Karpas-422 (cell line): ENCODE results near the gene ENTPD6. TPM values are rescaled to one million over a fixed set of nuclear protein-coding genes. Genes with fewer than 3 reads are reported as not detected.

Experiments used
- DNase-seq: peaks from one replicate; pipeline ENCODE4 v3.0.0-alpha.2; 2015
- H2AFZ ChIP-seq: fragments of 200-600 bp; sonication (generic); 2 replicates; pipeline ENCODE4 v1.6.1; 2014; ENCODE audit warnings: antibody characterized with exemption, low read length, mixed read lengths
- H3K27ac ChIP-seq: fragments of 200-600 bp; sonication (generic); 2 replicates; pipeline ENCODE4 v1.5.1; 2014; ENCODE audit warnings: mild to moderate bottlenecking, low read length, moderate library complexity
- H3K27me3 ChIP-seq: fragments of 200-600 bp; sonication (generic); 2 replicates; pipeline ENCODE4 v1.6.1; 2014; ENCODE audit warnings: low read length, mixed read lengths
- H3K36me3 ChIP-seq: fragments of 200-600 bp; sonication (generic); 2 replicates; pipeline ENCODE4 v1.6.1; 2014; ENCODE audit warnings: low read length, mixed read lengths; ENCODE audit not compliant: insufficient read depth
- H3K4me1 ChIP-seq: fragments of 200-600 bp; sonication (generic); 2 replicates; pipeline ENCODE4 v1.6.1; 2014; ENCODE audit warnings: mild to moderate bottlenecking, low read length, mixed read lengths
- H3K4me2 ChIP-seq: fragments of 200-600 bp; sonication (generic); 2 replicates; pipeline ENCODE4 v1.6.1; 2014; ENCODE audit warnings: low read length, low read depth, mild to moderate bottlenecking; ENCODE audit not compliant: poor library complexity, severe bottlenecking
- H3K4me3 ChIP-seq: fragments of 200-600 bp; sonication (generic); 2 replicates; pipeline ENCODE4 v1.5.1; 2014; ENCODE audit warnings: mild to moderate bottlenecking, antibody characterized with exemption, low read length, mixed read lengths
- H3K79me2 ChIP-seq: fragments of 200-600 bp; sonication (generic); 2 replicates; pipeline ENCODE4 v1.6.1; 2014; ENCODE audit warnings: mild to moderate bottlenecking, low read length, mixed read lengths
- H3K9ac ChIP-seq: fragments of 200-600 bp; sonication (generic); 2 replicates; pipeline ENCODE4 v1.6.0; 2014; ENCODE audit warnings: low read length
- H3K9me2 ChIP-seq: fragments of 200-600 bp; sonication (generic), shearing (Covaris generic); replicated peaks from 2 replicates; pipeline ENCODE4 v1.6.0; 2014; ENCODE audit warnings: mild to moderate bottlenecking, low read length, moderate library complexity; ENCODE audit not compliant: insufficient read depth
- H3K9me3 ChIP-seq: fragments of 300-700, 200-600 bp; sonication (generic); 2 replicates; pipeline ENCODE4 v1.6.1; 2014; ENCODE audit warnings: low read length, mixed read lengths
- H4K20me1 ChIP-seq: fragments of 200-600 bp; sonication (generic); 2 replicates; pipeline ENCODE4 v1.6.1; 2014; ENCODE audit warnings: mild to moderate bottlenecking, antibody characterized with exemption, low read length, low read depth; ENCODE audit not compliant: insufficient read depth
- total RNA-seq: library from RNA; depleted of rRNA; stranded (reverse); fragments of >200 nt; shearing (Covaris generic); gene quantifications from 2 replicates; pipeline ENCODE4 v1.2.3, GENCODE V29; 2014; ENCODE audit warnings: low replicate concordance

The ENTPD6 gene
- total RNA-seq, 1 experiment from 2014 or later, result 100 TPM

DNA sequence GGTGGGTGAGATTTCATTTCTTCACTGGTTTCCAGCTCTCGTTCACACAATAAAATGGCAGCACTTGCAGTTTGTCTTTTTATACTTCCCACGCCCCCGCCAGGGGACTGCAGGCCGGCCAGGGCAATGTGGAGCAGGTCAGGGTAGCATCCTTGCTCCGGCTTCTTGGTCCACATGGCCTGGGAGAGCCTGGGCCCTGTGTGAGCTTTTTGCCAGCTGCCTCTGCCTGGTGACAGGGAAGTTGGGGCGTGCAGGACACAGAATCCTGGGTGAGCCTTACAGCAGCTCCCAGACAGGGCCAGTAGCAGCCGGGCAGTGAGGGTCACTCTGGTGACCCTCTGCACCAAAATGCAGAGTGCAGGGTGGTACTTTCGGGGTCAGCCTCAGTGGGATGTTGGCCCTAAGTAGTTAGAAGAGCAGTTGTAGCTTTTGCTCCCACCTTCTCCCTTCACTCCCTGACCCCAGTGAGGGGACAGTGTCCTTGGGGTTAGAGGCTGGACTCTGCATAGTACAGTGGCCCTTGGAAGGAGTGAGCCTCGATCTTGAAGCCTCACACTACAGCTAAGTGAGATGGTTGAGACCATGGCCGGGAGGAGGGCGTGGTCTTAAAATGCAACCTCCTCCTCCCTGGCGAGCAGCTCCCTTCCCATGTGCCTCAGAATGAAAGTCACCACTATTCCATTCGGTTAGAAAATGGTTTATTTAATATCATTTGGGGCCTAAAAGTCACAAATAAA, 76.1 kb downstream of the ENTPD6 start:
- H3K9ac ChIP-seq, result no peak overlapping the region
- H3K27ac ChIP-seq, result no peak overlapping the region
- no peaks in the 10 kb centered on the region for H3K9me3 ChIP-seq
- no peak for DNase-seq
- no peaks in the 10 kb centered on the region for H3K9me2 ChIP-seq
- H3K27me3 ChIP-seq, result no peaks in the 10 kb centered on the region
- H3K4me1 ChIP-seq, result no peaks in the 10 kb centered on the region; the same call in 1 of the 2 replicates
- H3K4me2 ChIP-seq, result no peak overlapping the region
- peaks cover 56% of the 10 kb centered on the region for H3K79me2 ChIP-seq
- no peak overlapping the region for H2AFZ ChIP-seq
- H3K4me3 ChIP-seq, result no peak overlapping the region
- peaks cover 47% of the 10 kb centered on the region for H4K20me1 ChIP-seq
- H3K36me3 ChIP-seq, result peaks cover 61% of the 10 kb centered on the region

DNA sequence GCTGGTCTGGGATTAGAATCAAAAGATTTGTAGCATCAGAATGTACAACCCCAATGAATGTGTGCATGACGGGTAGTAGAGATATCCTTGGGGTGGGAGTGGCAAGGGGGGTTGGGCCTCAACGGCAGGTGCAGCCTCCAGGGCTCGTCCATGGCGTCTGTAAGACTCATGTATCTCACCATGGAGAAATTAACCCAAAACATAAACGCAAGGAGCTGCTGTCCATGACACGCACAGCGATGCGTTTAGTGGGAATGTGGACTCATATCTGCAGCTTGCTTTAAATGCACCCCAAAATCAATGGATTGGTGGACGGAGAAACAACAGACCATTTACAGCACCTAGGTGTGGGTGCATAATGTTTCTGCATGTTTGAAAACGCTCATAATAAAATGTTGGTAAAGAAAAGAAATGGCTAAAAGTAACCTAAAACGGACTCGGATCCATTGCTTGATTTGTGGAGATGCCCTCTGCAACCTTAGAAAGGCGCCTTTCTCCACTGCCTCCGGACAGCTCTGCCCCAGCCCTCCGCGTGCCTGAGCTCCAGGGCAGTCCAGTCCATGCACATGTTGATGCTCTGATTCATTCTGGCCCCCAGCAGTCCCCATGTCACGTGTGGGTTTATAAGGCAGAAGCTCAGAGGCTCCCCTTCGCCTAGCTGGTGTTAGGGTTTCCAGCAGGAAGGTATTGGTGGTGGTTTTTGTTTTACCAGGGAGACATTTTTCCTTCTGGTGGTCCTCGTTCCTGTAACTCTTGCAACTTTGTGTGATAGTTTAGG, 76.9 kb downstream of the ENTPD6 start:
- no peak overlapping the region for H3K4me2 ChIP-seq
- H3K79me2 ChIP-seq, result peaks cover 48% of the 10 kb centered on the region
- H3K36me3 ChIP-seq, result peaks cover 58% of the 10 kb centered on the region
- H3K4me3 ChIP-seq, result no peak overlapping the region
- H4K20me1 ChIP-seq, result peaks cover 53% of the 10 kb centered on the region
- H3K27ac ChIP-seq, result no peak overlapping the region
- H2AFZ ChIP-seq, result no peak overlapping the region
- H3K4me1 ChIP-seq, result no peaks in the 10 kb centered on the region
- no peak for DNase-seq
- H3K9me2 ChIP-seq, result no peaks in the 10 kb centered on the region
- H3K27me3 ChIP-seq, result no peaks in the 10 kb centered on the region
- H3K9ac ChIP-seq, result no peak overlapping the region
- H3K9me3 ChIP-seq, result no peaks in the 10 kb centered on the region

DNA sequence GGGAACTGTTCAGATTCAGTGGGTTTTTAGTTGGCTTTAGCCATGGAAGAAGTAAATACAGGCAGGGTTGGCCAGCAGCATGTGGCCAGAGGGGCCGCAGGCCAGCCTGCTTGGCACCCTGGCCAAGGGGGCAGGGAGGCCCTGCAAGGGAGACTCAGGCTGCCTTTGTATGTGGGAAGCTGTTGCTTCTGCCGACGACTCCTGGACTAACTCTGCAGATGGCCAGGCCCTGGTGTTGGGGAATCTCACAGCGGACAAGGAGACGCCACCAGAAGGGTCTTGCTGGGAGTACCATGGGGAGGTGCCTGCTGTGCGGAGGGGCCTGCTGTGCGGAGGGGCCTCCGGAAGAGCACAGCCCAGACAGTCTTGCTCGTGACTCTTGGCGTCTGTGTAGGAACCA, 77.5 kb downstream of the ENTPD6 start:
- no peak for DNase-seq
- Histone ChIP-seq H2AFZ (no peak overlapping the region), H3K36me3 (peaks cover 63% of the 10 kb centered on the region)

DNA sequence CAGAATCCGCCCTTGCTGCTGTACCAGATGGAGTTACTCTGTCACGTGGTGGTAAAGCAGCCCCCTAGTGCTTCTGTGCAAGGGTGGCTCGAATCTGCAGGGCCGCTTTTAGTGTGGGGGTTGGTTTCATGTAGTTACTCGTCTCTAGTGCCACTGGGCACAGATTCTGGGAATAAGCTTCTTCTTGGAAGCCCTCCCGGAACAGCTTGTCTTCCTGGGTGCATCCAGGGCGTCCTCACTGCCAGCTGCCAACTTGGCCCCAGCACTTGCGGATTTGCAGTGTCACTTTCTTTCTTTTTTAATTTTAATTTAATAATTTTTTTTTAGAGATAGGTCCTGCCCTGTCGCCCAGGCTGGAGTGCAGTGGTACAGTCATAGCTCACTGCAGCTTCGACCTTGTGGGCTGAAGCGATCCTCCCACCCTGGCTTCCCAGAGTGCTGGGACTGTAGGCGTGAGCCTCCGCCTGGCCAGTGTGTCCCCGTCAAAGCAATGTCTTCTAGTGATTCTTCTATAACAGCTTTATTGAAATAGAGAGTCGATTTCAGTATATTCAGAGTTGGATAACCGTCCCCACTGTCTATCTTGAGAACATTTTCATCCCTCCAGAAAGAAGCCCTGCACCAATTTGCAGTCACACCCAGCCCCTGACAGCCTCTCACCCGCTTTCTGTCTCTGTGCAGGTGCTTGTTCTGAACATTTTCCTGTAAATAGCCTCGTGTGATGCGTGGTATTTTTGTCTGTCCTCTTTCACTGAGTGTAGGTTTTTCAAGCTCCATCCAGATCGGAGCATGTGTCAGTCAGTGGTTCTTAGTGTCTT, 78.2 kb downstream of the ENTPD6 start:
- no peak overlapping the region for H3K27ac ChIP-seq
- H4K20me1 ChIP-seq, result peaks cover 58% of the 10 kb centered on the region
- H3K79me2 ChIP-seq, result peaks cover 38% of the 10 kb centered on the region
- no peaks in the 10 kb centered on the region for H3K27me3 ChIP-seq
- H3K9me3 ChIP-seq, result no peaks in the 10 kb centered on the region
- no peak for DNase-seq
- no peaks in the 10 kb centered on the region for H3K4me1 ChIP-seq
- no peak overlapping the region for H2AFZ ChIP-seq
- no peak overlapping the region for H3K4me2 ChIP-seq
- H3K4me3 ChIP-seq, result no peak overlapping the region
- no peaks in the 10 kb centered on the region for H3K9me2 ChIP-seq
- no peak overlapping the region for H3K9ac ChIP-seq
- peaks cover 59% of the 10 kb centered on the region for H3K36me3 ChIP-seq

More for the DNA sequence above, 77.5 kb downstream of the ENTPD6 start:
- Histone ChIP-seq H3K27me3 (no peaks in the 10 kb centered on the region), H3K9me3 (no peaks in the 10 kb centered on the region), H3K4me3 (no peak overlapping the region), H3K4me1 (no peaks in the 10 kb centered on the region), H3K79me2 (peaks cover 44% of the 10 kb centered on the region), H3K27ac (no peak overlapping the region), H4K20me1 (peaks cover 57% of the 10 kb centered on the region), H3K9me2 (no peaks in the 10 kb centered on the region), H3K4me2 (no peak overlapping the region), H3K9ac (no peak overlapping the region)

DNA sequence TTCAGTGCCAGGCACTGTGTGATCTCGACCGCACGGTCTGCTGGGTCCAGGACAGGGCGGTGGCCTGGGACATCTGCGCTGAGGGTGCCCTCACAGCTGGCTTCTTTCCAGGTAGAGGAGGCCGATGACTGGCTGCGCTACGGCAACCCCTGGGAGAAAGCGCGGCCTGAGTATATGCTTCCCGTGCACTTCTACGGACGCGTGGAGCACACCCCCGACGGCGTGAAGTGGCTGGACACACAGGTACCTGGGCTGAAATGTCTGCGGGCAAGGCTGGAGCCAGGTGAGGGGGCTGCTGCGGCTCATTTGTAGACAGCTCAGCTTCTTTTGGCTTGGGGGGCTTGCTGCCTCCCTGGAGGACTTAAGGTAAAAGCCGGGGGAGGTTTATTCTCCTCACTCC, 79.0 kb downstream of the ENTPD6 start:
- no peaks in the 10 kb centered on the region for H3K9me3 ChIP-seq
- H3K36me3 ChIP-seq, result peaks cover 53% of the 10 kb centered on the region
- no peak for DNase-seq
- peaks cover 52% of the 10 kb centered on the region for H4K20me1 ChIP-seq
- no peaks in the 10 kb centered on the region for H3K9me2 ChIP-seq
- no peaks in the 10 kb centered on the region for H3K4me1 ChIP-seq
- no peak overlapping the region for H3K9ac ChIP-seq
- H3K27me3 ChIP-seq, result no peaks in the 10 kb centered on the region
- peaks cover 33% of the 10 kb centered on the region for H3K79me2 ChIP-seq
- no peak overlapping the region for H3K27ac ChIP-seq
- H3K4me3 ChIP-seq, result no peak overlapping the region
- H3K4me2 ChIP-seq, result no peak overlapping the region
- no peak overlapping the region for H2AFZ ChIP-seq

DNA sequence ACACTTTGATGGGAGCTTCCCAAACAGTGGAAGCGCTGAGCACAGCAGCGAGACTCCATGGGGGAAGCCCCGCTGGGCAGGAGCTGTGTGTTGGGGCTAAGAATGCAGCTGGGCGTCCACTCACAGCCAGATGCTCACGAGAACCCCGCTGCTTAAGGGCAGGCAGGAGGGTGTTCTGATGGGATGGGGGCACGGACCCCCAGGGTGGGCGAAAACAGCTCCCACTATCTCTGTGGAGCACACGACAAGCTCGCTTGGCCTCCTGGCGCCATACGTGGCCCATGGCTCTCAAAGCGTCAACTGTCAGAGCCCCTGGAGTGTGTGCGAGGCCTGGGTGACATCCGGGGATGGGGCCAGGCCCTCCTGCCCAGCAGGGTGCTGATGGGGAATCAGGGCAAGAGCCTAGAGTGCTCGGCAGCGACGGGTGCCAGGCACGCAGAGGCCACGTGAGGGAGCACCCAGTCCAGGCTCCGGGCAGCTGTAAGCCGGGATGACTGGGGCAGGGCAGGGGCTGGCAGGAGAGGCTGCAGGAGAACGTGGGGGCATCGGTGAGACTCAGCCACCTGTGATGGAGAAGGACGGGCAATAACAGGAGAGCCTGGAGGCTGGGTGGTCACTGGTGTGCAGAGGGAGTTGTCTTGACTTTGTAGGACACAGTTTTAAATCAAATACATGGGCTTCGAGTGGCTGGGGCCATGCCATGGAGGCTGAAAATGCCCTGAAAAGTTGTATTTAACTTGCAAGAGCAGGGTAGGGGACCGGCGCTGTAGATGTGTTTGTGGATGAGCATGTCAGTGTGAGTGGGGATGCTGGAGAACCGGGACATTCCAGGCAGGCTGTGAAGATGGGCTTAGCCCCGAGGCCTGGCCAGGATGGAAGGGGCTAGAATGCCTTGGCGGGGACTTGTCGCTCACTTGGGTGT, 79.6 kb downstream of the ENTPD6 start:
- H3K9me3 ChIP-seq, result no peaks in the 10 kb centered on the region
- no peak overlapping the region for H3K9ac ChIP-seq
- no peak overlapping the region for H3K27ac ChIP-seq
- peaks cover 5% of the 10 kb centered on the region for H3K4me1 ChIP-seq
- peaks cover 30% of the 10 kb centered on the region for H3K79me2 ChIP-seq
- H3K9me2 ChIP-seq, result no peaks in the 10 kb centered on the region
- no peaks in the 10 kb centered on the region for H3K27me3 ChIP-seq
- peaks cover 48% of the 10 kb centered on the region; the same call in 1 of the 2 replicates for H4K20me1 ChIP-seq
- no peak overlapping the region for H3K4me3 ChIP-seq
- H2AFZ ChIP-seq, result no peak overlapping the region
- peaks cover 50% of the 10 kb centered on the region for H3K36me3 ChIP-seq
- DNase-seq, result no peak
- H3K4me2 ChIP-seq, result no peak overlapping the region

DNA sequence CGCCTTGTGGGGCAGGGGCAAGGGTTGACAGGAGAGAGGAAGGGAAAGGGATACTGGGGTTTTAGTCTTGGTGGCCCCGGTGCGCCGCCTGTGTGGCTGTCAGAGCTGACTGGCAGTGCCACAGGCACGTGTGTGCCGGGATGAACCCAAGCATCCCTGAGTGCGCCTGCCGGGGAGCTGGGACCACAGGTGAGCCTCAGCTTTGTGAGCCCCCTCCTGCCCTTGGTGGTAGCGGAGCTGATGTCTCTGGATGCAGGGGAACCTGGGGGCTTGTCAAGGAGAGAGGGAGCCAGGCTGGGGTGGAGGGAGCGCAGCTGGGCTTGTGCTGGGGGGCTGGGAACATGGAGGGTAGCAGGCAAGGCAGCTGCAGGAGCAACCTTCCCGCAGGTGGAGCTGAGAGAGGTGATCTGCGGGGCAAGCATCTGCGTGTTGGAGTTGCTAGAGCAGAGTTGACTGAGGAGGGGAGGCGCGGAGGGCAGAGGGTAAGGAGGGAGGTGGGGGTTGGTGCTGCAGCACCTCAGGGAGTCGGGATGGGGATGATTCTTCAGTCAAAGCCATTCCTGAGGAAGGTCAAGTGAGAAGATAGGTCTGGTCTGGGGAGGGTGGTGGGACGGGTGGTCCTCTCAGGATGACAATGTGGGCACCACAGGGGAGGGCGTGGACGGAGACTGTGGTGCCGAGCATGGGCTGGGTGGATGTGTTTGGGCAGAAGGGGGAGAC, 80.5 kb downstream of the ENTPD6 start:
- DNase-seq, result no peak
- H3K4me2 ChIP-seq, result no peak overlapping the region

More for the DNA sequence above, 80.5 kb downstream of the ENTPD6 start:
- Histone ChIP-seq H3K9me2 (no peaks in the 10 kb centered on the region), H4K20me1 (peaks cover 56% of the 10 kb centered on the region; the same call in 1 of the 2 replicates), H3K27ac (no peak overlapping the region), H3K4me1 (peaks cover 14% of the 10 kb centered on the region), H3K4me3 (no peak overlapping the region), H3K36me3 (peaks cover 50% of the 10 kb centered on the region), H3K9me3 (no peaks in the 10 kb centered on the region), H3K9ac (no peak overlapping the region), H3K79me2 (peaks cover 26% of the 10 kb centered on the region), H3K27me3 (no peaks in the 10 kb centered on the region), H2AFZ (no peak overlapping the region)
